ENCODE results near the gene TOLLIP.
"Not testable (repeated sequence)": the region's sequence is repeated elsewhere in the genome, so short reads cannot be mapped to it uniquely, and the experiment has no call there.

The TOLLIP gene

GRCh38 chr11:1343391-1344055, 34.1 kb upstream of the TOLLIP start:
- DNase-seq (ENCODE audit: low spot score) = no peak

- no peak for DNase-seq (ENCODE audit: low spot score)
These were observed 33.5 kb upstream of the TOLLIP start for GRCh38 chr11:1342946-1343345.

- DNase-seq (ENCODE audit: low spot score) = no peak
These were observed 32.6 kb upstream of the TOLLIP start for GRCh38 chr11:1341928-1342524.

DNA sequence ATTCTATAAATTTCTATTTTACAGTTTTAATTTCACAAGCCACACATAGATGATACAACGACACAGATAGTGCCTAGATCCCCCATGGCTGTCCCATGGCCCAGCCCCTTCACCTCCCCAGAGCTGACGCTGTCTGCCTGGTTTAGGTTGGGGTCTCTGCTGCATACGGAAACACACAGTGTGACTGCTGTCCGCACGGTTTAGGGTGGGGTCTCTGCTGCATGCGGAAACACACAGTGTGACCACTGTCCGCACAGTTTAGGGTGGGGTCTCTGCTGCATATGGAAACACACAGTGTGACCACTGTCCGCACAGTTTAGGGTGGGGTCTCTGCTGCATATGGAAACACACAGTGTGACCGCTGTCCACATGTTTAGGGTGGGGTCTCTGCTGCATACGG, 31.8 kb upstream of the TOLLIP start:
- not testable (repeated sequence) for DNase-seq (ENCODE audit: low spot score)

DNA sequence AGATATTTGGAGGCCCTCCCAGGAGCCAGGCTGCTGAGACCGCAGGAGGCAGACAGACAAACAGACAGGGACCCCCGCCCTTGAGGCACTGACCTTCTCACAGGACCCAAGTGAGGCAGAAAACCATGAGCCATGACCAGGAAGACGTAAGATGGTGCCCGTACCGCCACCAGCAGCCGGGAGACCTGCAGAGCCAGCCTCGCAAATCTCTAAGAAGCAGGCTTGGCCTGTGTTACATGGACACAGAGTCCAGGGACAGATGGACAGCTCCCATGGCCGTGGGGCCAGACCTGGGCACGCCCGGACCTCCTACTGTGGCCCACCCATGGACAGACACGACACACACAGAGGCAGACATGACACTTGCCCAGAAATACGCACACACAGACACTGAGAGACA, 30.7 kb upstream of the TOLLIP start:
- DNase-seq (ENCODE audit: low spot score) = no peak

DNA sequence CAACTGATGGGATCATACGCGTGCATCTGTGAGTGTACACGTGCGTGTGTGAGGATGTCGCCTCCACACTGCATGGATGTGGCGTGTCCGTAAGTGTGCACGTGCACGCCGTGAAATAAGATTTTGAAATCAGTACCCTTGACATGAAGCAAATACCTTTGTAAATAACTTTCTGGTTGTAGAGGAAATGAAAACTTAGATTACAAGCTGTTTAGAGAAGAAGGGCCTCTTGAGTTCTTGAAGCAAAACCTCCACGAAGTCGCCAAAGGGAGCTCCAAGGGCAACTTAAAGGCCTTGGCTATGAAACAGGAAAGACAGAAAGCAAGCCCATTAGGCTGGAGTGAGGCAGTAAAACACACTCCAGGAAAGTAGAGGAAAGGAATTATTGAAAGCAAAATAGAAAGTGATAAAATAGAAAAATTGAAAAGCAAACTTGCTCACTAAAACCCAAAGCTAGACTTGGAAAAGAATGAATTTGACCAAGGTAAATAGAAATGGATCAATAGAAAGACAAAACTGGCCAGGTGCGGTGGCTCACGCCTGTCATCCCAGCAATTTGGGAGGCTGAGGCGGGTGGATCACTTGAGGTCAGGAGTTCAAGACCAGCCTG, 29.7 kb upstream of the TOLLIP start:
- DNase-seq (ENCODE audit: low spot score) = no peak

DNA sequence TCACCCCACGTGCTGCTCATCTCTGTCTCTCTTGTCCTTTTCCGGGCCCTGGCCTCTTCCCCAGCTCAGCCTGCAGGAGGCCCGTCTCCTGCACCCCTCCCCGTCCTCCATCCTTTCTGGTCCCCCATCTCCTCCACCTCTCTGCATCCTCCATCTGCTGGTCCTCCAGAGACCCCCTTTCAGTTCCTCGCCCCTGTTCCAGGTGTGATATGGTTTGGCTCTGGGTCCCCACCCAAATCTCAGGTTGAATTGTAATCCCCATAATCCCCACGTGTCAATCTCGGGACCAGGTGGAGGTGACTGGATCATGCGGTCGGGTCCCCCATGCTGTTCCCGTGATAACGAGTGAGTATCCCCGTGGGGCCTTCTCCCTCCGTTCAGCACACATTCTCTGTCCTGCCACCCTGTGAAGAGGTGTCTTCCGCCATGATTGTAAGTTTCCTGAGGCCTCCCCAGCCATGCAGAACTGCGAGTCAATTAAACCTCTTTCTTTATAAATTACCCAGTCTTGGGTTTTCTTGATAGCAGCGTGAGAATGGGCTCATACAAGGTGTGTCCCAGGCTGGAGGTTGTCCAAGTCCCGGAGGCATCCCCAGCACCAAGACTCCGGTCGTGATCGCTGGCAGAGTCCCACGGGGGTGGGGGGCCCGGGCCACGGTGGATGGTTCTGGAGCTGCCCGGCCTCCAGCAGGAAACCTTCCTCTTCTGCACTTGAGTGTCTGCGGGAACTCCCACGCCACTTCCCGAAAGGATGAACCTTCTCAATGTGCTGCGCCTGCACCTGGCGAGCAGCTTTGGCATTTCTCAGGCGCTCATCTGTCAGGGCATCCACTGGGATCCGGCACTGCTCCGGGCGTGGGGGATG, 29.0 kb upstream of the TOLLIP start:
- no peak for DNase-seq (ENCODE audit: low spot score)

GRCh38 chr11:1337647-1338007, 28.2 kb upstream of the TOLLIP start:
- DNase-seq (ENCODE audit: low spot score) = no peak

- DNase-seq (ENCODE audit: low spot score) = peak; percentile 71
These were observed 27.6 kb upstream of the TOLLIP start for GRCh38 chr11:1336836-1337646.

DNA sequence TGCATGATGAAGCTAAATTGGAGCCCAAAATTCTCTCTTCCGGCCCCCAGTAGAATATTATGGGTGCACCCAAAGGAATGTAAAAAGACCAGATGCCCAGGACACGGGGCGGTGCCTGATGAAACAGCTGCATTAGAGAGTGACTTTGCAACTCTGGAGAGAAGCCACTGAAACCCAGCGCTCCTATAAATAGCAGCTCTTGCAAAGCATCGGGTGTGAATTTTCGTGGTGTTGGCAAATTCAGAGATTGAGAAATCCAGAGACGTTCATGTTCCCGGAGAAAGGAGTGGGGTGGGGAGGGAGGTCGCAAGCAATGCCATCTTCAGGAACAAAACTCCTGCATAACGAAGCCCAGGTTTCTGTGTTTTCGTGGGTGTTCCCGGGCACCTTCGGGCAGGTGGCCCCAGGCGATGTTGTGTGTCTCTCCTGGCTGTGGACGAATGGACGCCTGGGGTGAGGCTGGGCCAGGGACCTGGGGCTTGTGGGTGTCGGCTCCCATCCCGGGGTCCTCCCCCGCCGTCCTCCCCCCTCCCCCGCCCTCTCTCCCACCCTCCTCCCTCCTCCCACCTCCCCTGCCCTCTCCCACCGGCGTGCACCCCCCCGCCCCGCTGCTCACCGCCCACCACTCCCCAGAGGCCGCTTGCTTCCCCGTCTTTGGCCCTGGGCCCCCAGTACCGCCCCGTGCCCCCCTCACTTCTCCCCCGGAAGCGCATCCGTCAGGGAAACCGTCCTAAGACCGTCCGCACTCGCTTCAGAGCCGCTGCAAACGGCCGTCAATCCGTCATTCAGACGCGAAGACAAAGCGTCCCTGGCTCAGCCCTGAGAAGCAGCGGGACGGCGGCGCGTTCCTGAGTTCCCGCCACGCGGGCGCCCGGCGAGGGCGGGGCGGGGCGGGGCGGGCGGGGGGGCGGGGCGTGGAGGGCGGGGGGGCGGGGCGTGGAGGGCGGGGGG, 26.7 kb upstream of the TOLLIP start:
- peak; percentile 84 for DNase-seq (ENCODE audit: low spot score)

DNA sequence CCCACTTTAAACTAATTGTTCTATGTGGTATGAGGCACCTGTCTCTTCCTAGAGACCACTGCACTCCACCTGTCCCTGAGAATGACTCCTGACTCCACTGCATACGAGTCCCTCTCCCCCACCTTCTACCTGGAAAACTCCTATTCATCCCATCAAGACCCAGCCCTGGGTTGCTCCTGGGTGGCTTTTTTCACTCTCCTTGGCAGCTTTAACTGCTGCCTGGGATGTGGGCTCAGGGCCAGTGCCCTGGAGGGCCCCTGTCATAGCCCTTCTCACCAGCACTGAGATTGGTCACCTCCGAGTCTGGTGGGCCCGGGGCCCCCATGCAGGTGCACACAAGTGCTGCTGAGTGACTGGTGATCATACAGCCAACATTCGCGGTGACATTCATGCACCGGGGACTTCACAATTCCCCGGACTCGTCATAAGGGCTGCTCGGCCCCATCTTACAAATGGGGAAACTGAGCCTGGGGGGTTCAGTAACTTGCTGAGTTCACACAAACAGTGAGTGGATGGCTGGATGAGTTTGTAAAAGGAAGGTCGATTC, 25.9 kb upstream of the TOLLIP start:
- DNase-seq (ENCODE audit: low spot score) = no peak

GRCh38 chr11:1333860-1334259, 24.4 kb upstream of the TOLLIP start:
- no peak for DNase-seq (ENCODE audit: low spot score)

GRCh38 chr11:1333091-1333772, 23.8 kb upstream of the TOLLIP start:
- no peak for DNase-seq (ENCODE audit: low spot score)

- no peak for DNase-seq (ENCODE audit: low spot score)
These were observed 21.0 kb upstream of the TOLLIP start for GRCh38 chr11:1330473-1330872.

DNA sequence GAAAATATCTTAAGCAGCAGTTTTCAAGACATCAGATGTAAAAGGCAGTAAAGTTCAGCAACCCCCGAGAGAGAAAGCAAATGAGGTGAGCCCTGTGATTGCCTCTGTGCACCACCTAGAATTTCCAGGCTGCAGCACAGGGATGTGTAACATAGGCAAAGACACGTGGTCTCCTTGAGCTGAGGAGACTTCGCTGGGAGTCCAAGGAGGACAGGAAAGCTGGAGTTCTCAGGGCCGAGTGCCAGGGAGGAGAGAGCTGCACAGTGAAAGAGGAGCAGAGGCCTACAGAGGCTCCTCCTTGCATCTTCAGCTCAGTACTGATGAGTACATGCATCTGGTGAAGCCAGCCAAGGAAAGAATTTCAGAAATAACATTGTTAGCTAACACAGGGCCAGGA, 17.6 kb upstream of the TOLLIP start:
- DNase-seq (ENCODE audit: low spot score) = no peak

DNA sequence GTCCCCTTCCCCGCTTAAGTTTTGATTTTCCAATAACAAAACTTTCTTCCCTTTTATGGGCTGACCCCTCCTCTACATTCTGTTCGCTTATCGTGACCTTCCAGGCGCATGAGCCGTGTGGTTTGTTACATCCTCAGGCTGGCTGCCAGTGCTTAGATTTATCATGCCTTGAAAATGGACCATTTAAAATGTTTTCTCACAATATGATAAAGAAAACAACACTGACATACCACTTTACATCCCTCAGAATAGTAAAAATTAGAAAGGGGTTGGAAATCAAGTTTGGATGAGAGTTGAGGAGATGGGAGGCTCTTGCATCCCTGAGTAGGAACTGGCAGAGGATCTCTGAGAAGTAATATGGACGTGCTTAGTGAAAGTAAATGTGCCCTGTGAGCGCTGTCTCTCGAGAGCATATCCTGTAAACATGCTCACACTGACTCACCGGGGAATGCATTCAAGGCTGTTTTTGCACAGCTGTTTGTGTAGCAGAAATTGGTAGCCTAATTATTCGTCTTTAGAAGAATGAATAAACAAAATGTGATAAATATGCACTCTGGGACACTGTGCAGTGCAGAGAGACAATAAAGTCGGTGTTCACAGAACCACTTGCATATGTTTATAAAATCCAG, 17.1 kb upstream of the TOLLIP start:
- no peak for DNase-seq (ENCODE audit: low spot score)

- DNase-seq (ENCODE audit: low spot score) = no peak
These were observed 14.3 kb upstream of the TOLLIP start for GRCh38 chr11:1323774-1324173.

DNA sequence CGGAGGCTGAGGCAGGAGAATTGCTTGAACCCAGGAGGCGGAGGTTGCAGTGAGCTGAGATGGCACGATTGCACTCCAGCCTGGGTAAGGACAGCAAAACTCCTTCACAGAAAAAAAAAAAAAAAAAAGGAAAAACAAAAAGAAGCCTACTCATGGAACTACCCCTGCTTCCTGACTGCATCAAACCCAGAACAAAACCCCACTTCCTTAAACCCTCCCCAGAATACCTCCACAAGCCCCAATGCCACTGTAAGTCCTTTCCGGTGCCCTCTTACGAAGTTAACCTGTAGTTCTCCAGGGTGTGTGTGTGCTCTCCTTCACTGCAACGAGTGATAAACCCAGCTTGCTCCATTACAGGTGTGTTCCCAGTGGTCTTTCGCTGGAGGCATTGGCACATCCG, 8.6 kb upstream of the TOLLIP start:
- no peak for DNase-seq (ENCODE audit: low spot score)

DNA sequence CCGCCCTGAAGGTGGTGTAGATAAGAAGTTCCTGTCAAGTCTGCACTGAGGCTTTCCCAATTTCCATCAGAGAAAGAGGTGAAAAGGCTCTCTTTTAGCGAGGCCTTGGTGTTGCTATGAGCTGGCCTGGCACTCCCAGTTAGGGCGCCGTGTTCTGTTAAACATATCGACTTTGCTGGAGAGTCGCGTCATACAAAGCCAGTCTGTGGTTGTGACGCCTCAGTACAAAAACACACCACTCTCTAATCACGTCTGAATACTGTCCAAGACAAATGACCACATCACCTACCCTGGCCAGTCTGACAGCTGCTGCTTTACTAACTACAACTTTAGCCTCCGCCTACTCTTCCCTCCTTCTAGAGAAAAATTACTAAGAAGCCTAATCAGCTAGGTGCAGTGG, 8.0 kb upstream of the TOLLIP start:
- DNase-seq (ENCODE audit: low spot score) = no peak

Data from D341Med (cell line).